HL-60 (cell line): ENCODE measurements around the gene SCG2.

Experiments used
- CTCF ChIP-seq: IDR thresholded peaks from one replicate; pipeline ENCODE4 v1.5.1; 2011; ENCODE audit warnings: low read length, control low read depth, inconsistent platforms; ENCODE audit not compliant: insufficient read depth
- GABPA ChIP-seq: IDR thresholded peaks from 2 replicates; pipeline ENCODE4 v1.6.1; 2012; ENCODE audit warnings: low read depth
- POLR2AphosphoS5 ChIP-seq: IDR thresholded peaks from 2 replicates; pipeline ENCODE4 v1.6.1; 2012; ENCODE audit warnings: low read depth
- REST ChIP-seq: IDR thresholded peaks from 2 replicates; pipeline ENCODE4 v1.6.1; 2012; ENCODE audit warnings: low read depth; ENCODE audit not compliant: insufficient replicate concordance
- SPI1 ChIP-seq: IDR thresholded peaks from 2 replicates; pipeline ENCODE4 v1.6.1; 2012; ENCODE audit warnings: low read depth, mild to moderate bottlenecking, borderline replicate concordance

- TF ChIP-seq CTCF (no peak), POLR2AphosphoS5 (no peak), REST (no peak), SPI1 (no peak), GABPA (no peak)
These were observed 2.4 kb downstream of the SCG2 start for GRCh38 chr2:223599640-223600380.
